Neural cell (in vitro differentiated cells): Measurements from ENCODE around the gene P2RY11. TPM values are rescaled to one million over a fixed set of nuclear protein-coding genes. Genes with fewer than 3 reads are reported as not detected.

Source experiments
- H2AFZ ChIP-seq: fragments of 200-600, 300-800 bp; sonication (generic), shearing (Covaris generic); 2 replicates; pipeline ENCODE4 v1.6.0; 2014; ENCODE audit warnings: low read depth, mild to moderate bottlenecking, antibody characterized with exemption, low read length, moderate library complexity
- H3F3A ChIP-seq: fragments of 200-600 bp; shearing (Covaris generic); 2 replicates; pipeline ENCODE4 v1.6.1; 2016; ENCODE audit warnings: mild to moderate bottlenecking, moderate library complexity, mixed read lengths, antibody characterized with exemption, low read length; ENCODE audit not compliant: insufficient read depth, poor library complexity, severe bottlenecking
- H3K27ac ChIP-seq: fragments of 200-600, 300-800 bp; sonication (generic), shearing (Covaris generic); 2 replicates; pipeline ENCODE4 v1.5.1; 2014; ENCODE audit warnings: mild to moderate bottlenecking, low read length, moderate library complexity
- H3K27me3 ChIP-seq: fragments of 300-800, 200-600 bp; sonication (generic), shearing (Covaris generic); 2 replicates; pipeline ENCODE4 v1.6.0; 2014; ENCODE audit warnings: mild to moderate bottlenecking, low read depth, low read length, moderate library complexity; ENCODE audit not compliant: insufficient read depth
- H3K36me3 ChIP-seq: fragments of 300-800, 200-600 bp; sonication (generic), shearing (Covaris generic); 2 replicates; pipeline ENCODE4 v1.5.1; 2014; ENCODE audit warnings: mild to moderate bottlenecking, antibody characterized with exemption, low read length, moderate library complexity; ENCODE audit not compliant: insufficient read depth
- H3K4me2 ChIP-seq: fragments of 300-800, 200-600 bp; sonication (generic), shearing (Covaris generic); 2 replicates; pipeline ENCODE4 v1.6.0; 2014; ENCODE audit warnings: mild to moderate bottlenecking, low read length
- H3K4me3 ChIP-seq: fragments of 300-800, 200-600 bp; sonication (generic), shearing (Covaris generic); 2 replicates; pipeline ENCODE4 v1.5.1; 2014; ENCODE audit warnings: mild to moderate bottlenecking, low read length, moderate library complexity
- H3K79me2 ChIP-seq: fragments of 200-600 bp; shearing (Covaris generic); replicated peaks from 2 replicates; pipeline ENCODE4 v1.6.0; 2014; ENCODE audit warnings: mild to moderate bottlenecking, low read length, moderate library complexity; ENCODE audit not compliant: insufficient read depth
- H3K9ac ChIP-seq: fragments of 300-800, 200-600 bp; sonication (generic), shearing (Covaris generic); 2 replicates; pipeline ENCODE4 v1.6.1; 2016; ENCODE audit warnings: mild to moderate bottlenecking, low read length, mixed read lengths
- H3K9me2 ChIP-seq: fragments of 200-600 bp; shearing (Covaris generic); 2 replicates; pipeline ENCODE4 v1.6.1; 2016; ENCODE audit warnings: mild to moderate bottlenecking, low read length, mixed read lengths; ENCODE audit not compliant: insufficient read depth
- H3K9me3 ChIP-seq: fragments of 200-600, 300-800 bp; sonication (generic), shearing (Covaris generic); 2 replicates; pipeline ENCODE4 v1.6.1; 2016; ENCODE audit warnings: mild to moderate bottlenecking, mixed run types, low read length, moderate library complexity, mixed read lengths
- H4K20me1 ChIP-seq: fragments of 200-600 bp; shearing (Covaris generic); 2 replicates; pipeline ENCODE4 v1.6.1; 2016; ENCODE audit warnings: mild to moderate bottlenecking, mixed run types; ENCODE audit not compliant: insufficient read depth
- EP300 ChIP-seq: fragments of 450-650 bp; conservative IDR thresholded peaks from 2 replicates; pipeline ENCODE4 v1.6.1; 2014; ENCODE audit warnings: antibody characterized with exemption, mild to moderate bottlenecking, moderate library complexity; ENCODE audit not compliant: poor library complexity, severe bottlenecking
- EZH2 ChIP-seq: fragments of 200-600, 300-800 bp; shearing (Covaris generic), sonication (generic); IDR thresholded peaks from 2 replicates; pipeline ENCODE4 v1.6.1; 2014; ENCODE audit warnings: antibody characterized with exemption, low read length, borderline replicate concordance, mild to moderate bottlenecking; ENCODE audit not compliant: insufficient read depth, poor library complexity, severe bottlenecking
- MXI1 ChIP-seq: fragments of 450-650 bp; conservative IDR thresholded peaks from 2 replicates; pipeline ENCODE4 v1.6.1; 2014; ENCODE audit warnings: antibody characterized with exemption, mild to moderate bottlenecking; ENCODE audit not compliant: poor library complexity, severe bottlenecking
- POLR2AphosphoS5 ChIP-seq: IDR thresholded peaks from 2 replicates; pipeline ENCODE4 v1.6.1; 2012
- RAD21 ChIP-seq: fragments of 450-650 bp; conservative IDR thresholded peaks from 2 replicates; pipeline ENCODE4 v1.6.1; 2014; ENCODE audit warnings: antibody characterized with exemption, mild to moderate bottlenecking, moderate library complexity
- SMC3 ChIP-seq: fragments of 450-650 bp; conservative IDR thresholded peaks from 2 replicates; pipeline ENCODE4 v1.6.1; 2014; ENCODE audit warnings: antibody characterized with exemption, mild to moderate bottlenecking, moderate library complexity; ENCODE audit not compliant: poor library complexity
- TAF1 ChIP-seq: IDR thresholded peaks from 2 replicates; pipeline ENCODE4 v1.6.1; 2012; ENCODE audit warnings: low read depth
- polyA plus RNA-seq: library from polyadenylated mRNA; depleted of rRNA; stranded (reverse); fragments of >200 nt; gene quantifications from 2 replicates; pipeline ENCODE4 v1.2.3, GENCODE V29; 2014
- TF ChIP-seq, protein P1 (sequence below): IDR thresholded peaks from 2 replicates; pipeline ENCODE4 v1.6.1; 2012; ENCODE audit warnings: borderline replicate concordance
- TF ChIP-seq, protein P2 (sequence below): fragments of 450-650 bp; IDR thresholded peaks from 2 replicates; pipeline ENCODE4 v1.5.1; 2014; ENCODE audit warnings: antibody characterized with exemption, mild to moderate bottlenecking, moderate library complexity; ENCODE audit not compliant: poor library complexity, severe bottlenecking

Gene P2RY11
- polyA plus RNA-seq, 1 donor from 2014 or later: 5.4 TPM

GRCh38 chr19:10149427-10149826 lies 37.9 kb downstream of the P2RY11 start:
- no peak overlapping the region for H3K4me3 ChIP-seq
- H2AFZ ChIP-seq: no peak overlapping the region
- H3K9me2 ChIP-seq: no peaks in the 10 kb centered on the region
- no peak overlapping the region for H3K4me2 ChIP-seq
- no peak overlapping the region for H3K27ac ChIP-seq
- no peaks in the 10 kb centered on the region for H4K20me1 ChIP-seq
- no peaks in the 10 kb centered on the region for H3F3A ChIP-seq
- no peak overlapping the region for H3K9ac ChIP-seq
- H3K36me3 ChIP-seq: no peaks in the 10 kb centered on the region
- TF ChIP-seq EZH2: no peak
- no peak for TF ChIP-seq SMC3
- no peak for TF ChIP-seq POLR2AphosphoS5
- no peak for TF ChIP-seq TAF1
- TF ChIP-seq, protein P1, sequence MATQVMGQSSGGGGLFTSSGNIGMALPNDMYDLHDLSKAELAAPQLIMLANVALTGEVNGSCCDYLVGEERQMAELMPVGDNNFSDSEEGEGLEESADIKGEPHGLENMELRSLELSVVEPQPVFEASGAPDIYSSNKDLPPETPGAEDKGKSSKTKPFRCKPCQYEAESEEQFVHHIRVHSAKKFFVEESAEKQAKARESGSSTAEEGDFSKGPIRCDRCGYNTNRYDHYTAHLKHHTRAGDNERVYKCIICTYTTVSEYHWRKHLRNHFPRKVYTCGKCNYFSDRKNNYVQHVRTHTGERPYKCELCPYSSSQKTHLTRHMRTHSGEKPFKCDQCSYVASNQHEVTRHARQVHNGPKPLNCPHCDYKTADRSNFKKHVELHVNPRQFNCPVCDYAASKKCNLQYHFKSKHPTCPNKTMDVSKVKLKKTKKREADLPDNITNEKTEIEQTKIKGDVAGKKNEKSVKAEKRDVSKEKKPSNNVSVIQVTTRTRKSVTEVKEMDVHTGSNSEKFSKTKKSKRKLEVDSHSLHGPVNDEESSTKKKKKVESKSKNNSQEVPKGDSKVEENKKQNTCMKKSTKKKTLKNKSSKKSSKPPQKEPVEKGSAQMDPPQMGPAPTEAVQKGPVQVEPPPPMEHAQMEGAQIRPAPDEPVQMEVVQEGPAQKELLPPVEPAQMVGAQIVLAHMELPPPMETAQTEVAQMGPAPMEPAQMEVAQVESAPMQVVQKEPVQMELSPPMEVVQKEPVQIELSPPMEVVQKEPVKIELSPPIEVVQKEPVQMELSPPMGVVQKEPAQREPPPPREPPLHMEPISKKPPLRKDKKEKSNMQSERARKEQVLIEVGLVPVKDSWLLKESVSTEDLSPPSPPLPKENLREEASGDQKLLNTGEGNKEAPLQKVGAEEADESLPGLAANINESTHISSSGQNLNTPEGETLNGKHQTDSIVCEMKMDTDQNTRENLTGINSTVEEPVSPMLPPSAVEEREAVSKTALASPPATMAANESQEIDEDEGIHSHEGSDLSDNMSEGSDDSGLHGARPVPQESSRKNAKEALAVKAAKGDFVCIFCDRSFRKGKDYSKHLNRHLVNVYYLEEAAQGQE: no peak
- TF ChIP-seq, protein P2, sequence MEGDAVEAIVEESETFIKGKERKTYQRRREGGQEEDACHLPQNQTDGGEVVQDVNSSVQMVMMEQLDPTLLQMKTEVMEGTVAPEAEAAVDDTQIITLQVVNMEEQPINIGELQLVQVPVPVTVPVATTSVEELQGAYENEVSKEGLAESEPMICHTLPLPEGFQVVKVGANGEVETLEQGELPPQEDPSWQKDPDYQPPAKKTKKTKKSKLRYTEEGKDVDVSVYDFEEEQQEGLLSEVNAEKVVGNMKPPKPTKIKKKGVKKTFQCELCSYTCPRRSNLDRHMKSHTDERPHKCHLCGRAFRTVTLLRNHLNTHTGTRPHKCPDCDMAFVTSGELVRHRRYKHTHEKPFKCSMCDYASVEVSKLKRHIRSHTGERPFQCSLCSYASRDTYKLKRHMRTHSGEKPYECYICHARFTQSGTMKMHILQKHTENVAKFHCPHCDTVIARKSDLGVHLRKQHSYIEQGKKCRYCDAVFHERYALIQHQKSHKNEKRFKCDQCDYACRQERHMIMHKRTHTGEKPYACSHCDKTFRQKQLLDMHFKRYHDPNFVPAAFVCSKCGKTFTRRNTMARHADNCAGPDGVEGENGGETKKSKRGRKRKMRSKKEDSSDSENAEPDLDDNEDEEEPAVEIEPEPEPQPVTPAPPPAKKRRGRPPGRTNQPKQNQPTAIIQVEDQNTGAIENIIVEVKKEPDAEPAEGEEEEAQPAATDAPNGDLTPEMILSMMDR: no peak
- no peak for TF ChIP-seq MXI1
- no peak for TF ChIP-seq RAD21
- TF ChIP-seq EP300: no peak
- no peaks in the 10 kb centered on the region for H3K9me3 ChIP-seq
- no peaks in the 10 kb centered on the region for H3K79me2 ChIP-seq
- no peaks in the 10 kb centered on the region for H3K27me3 ChIP-seq

- no peaks in the 10 kb centered on the region for H3K79me2 ChIP-seq
- H3K27me3 ChIP-seq: no peaks in the 10 kb centered on the region
- TF ChIP-seq, protein P2: no peak
- TF ChIP-seq EP300 (no peak), RAD21 (no peak), POLR2AphosphoS5 (no peak), SMC3 (no peak), MXI1 (no peak), EZH2 (no peak), TAF1 (no peak)
- TF ChIP-seq, protein P1: no peak
- no peak overlapping the region for H3K27ac ChIP-seq
- H3K4me3 ChIP-seq: no peak overlapping the region
- no peak overlapping the region for H2AFZ ChIP-seq
- H3K4me2 ChIP-seq: no peak overlapping the region
- H3K9ac ChIP-seq: no peak overlapping the region
- H3F3A ChIP-seq: no peaks in the 10 kb centered on the region
- no peaks in the 10 kb centered on the region for H3K9me3 ChIP-seq
- H4K20me1 ChIP-seq: no peaks in the 10 kb centered on the region
- H3K36me3 ChIP-seq: no peaks in the 10 kb centered on the region
- no peaks in the 10 kb centered on the region for H3K9me2 ChIP-seq
These were observed 40.0 kb downstream of the P2RY11 start for GRCh38 chr19:10151521-10151920.
